ENCODE data around the gene MAP3K15.

Gene MAP3K15

GRCh38 chrX:19342331-19342906, 172.9 kb downstream of the MAP3K15 start:
- Histone ChIP-seq H3K4me3 (replicated peaks; ENCODE audit: insufficient read depth, low read length) (no peak overlapping the region), H3K27me3 (ENCODE audit: insufficient read depth, poor library complexity, severe bottlenecking) (no peaks in the 10 kb centered on the region), H3K27ac (replicated peaks) (peak overlapping the region; percentile 59)
- peak in 1 of 2 experiments; percentile 35 for DNase-seq (ENCODE audit: low read depth in 1 of 2, low spot score in 1 of 2)
- TF ChIP-seq POLR2AphosphoS5 (IDR thresholded peaks at IDR 0.05; ENCODE audit: low read depth) (no peak), GABPA (IDR thresholded peaks at IDR 0.05; ENCODE audit: low read depth) (no peak), SPI1 (IDR thresholded peaks at IDR 0.05; ENCODE audit: borderline replicate concordance, low read depth) (no peak), CTCF (IDR thresholded peaks at IDR 0.05; ENCODE audit: insufficient read depth, low read length) (no peak), REST (IDR thresholded peaks at IDR 0.05; ENCODE audit: insufficient replicate concordance, low read depth) (no peak)

- no peak overlapping the region for H3K4me3 ChIP-seq (replicated peaks; ENCODE audit: insufficient read depth, low read length)
- TF ChIP-seq CTCF (IDR thresholded peaks at IDR 0.05; ENCODE audit: insufficient read depth, low read length): peak; percentile 55
- no peak for TF ChIP-seq REST (IDR thresholded peaks at IDR 0.05; ENCODE audit: insufficient replicate concordance, low read depth)
- DNase-seq (ENCODE audit: low read depth in 1 of 2, low spot score in 1 of 2): peak in 1 of 2 experiments; percentile 64
These were observed 180.2 kb downstream of the MAP3K15 start for GRCh38 chrX:19334945-19335626.

GRCh38 chrX:19332983-19333382, 182.3 kb downstream of the MAP3K15 start:
- Histone ChIP-seq H3K27me3 (ENCODE audit: insufficient read depth, poor library complexity, severe bottlenecking) (no peaks in the 10 kb centered on the region), H3K4me3 (replicated peaks; ENCODE audit: insufficient read depth, low read length) (no peak overlapping the region), H3K27ac (replicated peaks) (no peak overlapping the region)
- no peak for DNase-seq (ENCODE audit: low read depth in 1 of 2, low spot score in 1 of 2)
- TF ChIP-seq REST (IDR thresholded peaks at IDR 0.05; ENCODE audit: insufficient replicate concordance, low read depth) (no peak), GABPA (IDR thresholded peaks at IDR 0.05; ENCODE audit: low read depth) (no peak), SPI1 (IDR thresholded peaks at IDR 0.05; ENCODE audit: borderline replicate concordance, low read depth) (no peak), CTCF (IDR thresholded peaks at IDR 0.05; ENCODE audit: insufficient read depth, low read length) (no peak), POLR2AphosphoS5 (IDR thresholded peaks at IDR 0.05; ENCODE audit: low read depth) (no peak)

More at GRCh38 chrX:19334945-19335626, 180.2 kb downstream of the MAP3K15 start:
- Histone ChIP-seq H3K27me3 (ENCODE audit: insufficient read depth, poor library complexity, severe bottlenecking) (no peaks in the 10 kb centered on the region), H3K27ac (replicated peaks) (no peak overlapping the region)
